Esophagus muscularis mucosa (tissue), 4 donors: ENCODE results near the gene PAWR. TPM values are rescaled to one million over a fixed set of nuclear protein-coding genes. Genes with fewer than 3 reads are reported as not detected.
"Not testable (repeated sequence)": the region's sequence is repeated elsewhere in the genome, so short reads cannot be mapped to it uniquely, and the experiment has no call there.

Experiments
- DNase-seq: peaks from one replicate; pipeline ENCODE4 v3.0.0-alpha.2; 2017; ENCODE audit errors: extremely low spot score
- H3K27ac ChIP-seq, 4 donors: fragments of 200-600 bp; sonication (generic); replicated peaks in 1 of 4; 1 replicate in 3 of 4; 2 replicates in 1 of 4; pipeline ENCODE4 v1.5.1; 2016 to 2019; ENCODE audit warnings: mild to moderate bottlenecking in 1 of 4
- H3K27me3 ChIP-seq, 4 donors: fragments of 200-600 bp; sonication (generic); one replicate each; pipeline versions ENCODE4 v1.5.1 to v1.6.0; 2016 to 2019
- H3K36me3 ChIP-seq, 4 donors: fragments of 200-600 bp; sonication (generic); one replicate each; pipeline ENCODE4 v1.5.1; 2016 to 2019
- H3K4me1 ChIP-seq, 4 donors: fragments of 200-600 bp; sonication (generic); one replicate each; pipeline ENCODE4 v1.5.1; 2016 to 2019
- H3K4me3 ChIP-seq, 4 donors: fragments of 200-600 bp; sonication (generic); 1 replicate in 2 of 4; 2 replicates in 2 of 4; pipeline ENCODE4 v1.5.1; 2016 to 2019; ENCODE audit warnings: mild to moderate bottlenecking in 4 of 4, moderate library complexity in 1 of 4
- H3K9me3 ChIP-seq, 4 donors: fragments of 200-600 bp; sonication (generic); 1 replicate in 3 of 4; 2 replicates in 1 of 4; pipeline ENCODE4 v1.5.1; 2016 to 2019
- CTCF ChIP-seq, 3 experiments: fragments of 200-600 bp in 2 of 3; fragments of 450-650 bp in 1 of 3; sonication (generic) in 2 of 3; IDR thresholded peaks; one replicate each; pipeline ENCODE4 v1.5.1; 2017 to 2019; ENCODE audit warnings: antibody characterized with exemption in 3 of 3, mild to moderate bottlenecking in 2 of 3, moderate library complexity in 1 of 3
- EP300 ChIP-seq: sonication (generic); formaldehyde crosslinking; IDR thresholded peaks from one replicate; pipeline ENCODE4 v1.6.1; 2017; ENCODE audit warnings: antibody characterized with exemption
- POLR2A ChIP-seq: fragments of 450-650 bp; IDR thresholded peaks from one replicate; pipeline ENCODE4 v1.6.1; 2017; ENCODE audit warnings: antibody characterized with exemption, moderate library complexity, mild to moderate bottlenecking, low read depth
- POLR2AphosphoS5 ChIP-seq, 2 donors: sonication (generic); formaldehyde crosslinking; IDR thresholded peaks; one replicate each; pipeline ENCODE4 v1.6.1; 2017; ENCODE audit warnings: antibody characterized with exemption in 2 of 2
- whole genome bisulfite sequencing: methylation state at CpG from one replicate; pipeline ENCODE4 v1.1.5; 2018; 5-methylcytosine and 5-hydroxymethylcytosine counted together
- intact Hi-C: fragments of 100-400 bp; cut with DNase I; formaldehyde crosslinking; loops from one replicate; pipeline ENCODE4 v1.15.1; 2023
- total RNA-seq, 4 donors: library from RNA; depleted of rRNA; stranded (reverse); fragments of >200 nt; gene quantifications; one replicate each; pipeline versions ENCODE4 v1.1.0 to v1.2.1, GENCODE V29; 2016

The PAWR gene
- total RNA-seq, 4 donors from 2014 or later = 63.1 to 127 (median 97.9) TPM

GRCh38 chr12:79573820-79574219, 116.9 kb downstream of the PAWR start:
- no peak overlapping the region for H3K4me3 ChIP-seq
- intact Hi-C loops = loop anchor here (10.0 kb wide), 1 partner anchor 51 kb away; no protein-coding TSS in a partner anchor
- H3K9me3 ChIP-seq = peaks cover 0 to 22% (median 12%) of the 10 kb centered on the region in 4 donors
- TF ChIP-seq EP300 (no peak), POLR2AphosphoS5 (IDR thresholded peaks at IDR 0.05) (no peak), POLR2A (no peak), CTCF (IDR thresholded peaks at IDR 0.05) (no peak)
- H3K36me3 ChIP-seq = peaks cover 9 to 43% (median 17%) of the 10 kb centered on the region in 4 donors
- 100% methylated on average over 9 of the region's 22 CpGs for WGBS
- H3K27me3 ChIP-seq = no peaks in the 10 kb centered on the region
- no peak for DNase-seq
- H3K27ac ChIP-seq = no peak overlapping the region
- no peaks in the 10 kb centered on the region for H3K4me1 ChIP-seq

GRCh38 chr12:79569679-79570078, 121.1 kb downstream of the PAWR start:
- no peaks in the 10 kb centered on the region for H3K27me3 ChIP-seq
- peaks cover 0 to 22% (median 12%) of the 10 kb centered on the region in 4 donors for H3K9me3 ChIP-seq
- intact Hi-C loops = loop anchor here (10.0 kb wide), 1 partner anchor 55 kb away; no protein-coding TSS in a partner anchor
- H3K4me3 ChIP-seq = no peak overlapping the region
- no peaks in the 10 kb centered on the region for H3K4me1 ChIP-seq
- DNase-seq = no peak
- WGBS = 94% methylated on average over 2 of the region's 3 CpGs
- H3K36me3 ChIP-seq = peaks cover 8 to 53% (median 21%) of the 10 kb centered on the region in 4 donors
- TF ChIP-seq POLR2A = no peak
- no peak for TF ChIP-seq EP300
- no peak for TF ChIP-seq CTCF (IDR thresholded peaks at IDR 0.05)
- TF ChIP-seq POLR2AphosphoS5 (IDR thresholded peaks at IDR 0.05) = no peak
- no peak overlapping the region for H3K27ac ChIP-seq

DNA sequence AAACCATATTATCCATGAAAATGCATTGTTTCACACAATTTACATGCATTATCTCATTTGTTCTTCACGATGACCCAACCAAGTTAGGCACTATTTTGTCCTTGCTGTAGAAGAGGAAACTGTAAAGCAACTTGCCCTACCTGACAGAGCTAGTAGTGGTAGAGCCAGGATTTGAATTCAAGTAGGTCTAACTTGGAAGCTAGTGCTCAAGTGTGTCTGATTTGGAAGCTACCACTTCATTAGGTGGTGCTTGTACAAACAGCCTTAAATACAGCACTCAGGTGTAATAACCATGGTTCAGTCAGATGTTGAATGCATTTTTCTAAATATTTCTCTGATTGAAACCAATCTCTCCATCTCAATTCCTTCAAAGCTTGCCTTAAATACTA, 123.6 kb downstream of the PAWR start:
- 84% methylated on average over 1 of the region's 1 CpG for WGBS
- H3K27ac ChIP-seq = no peak overlapping the region
- H3K4me1 ChIP-seq = no peaks in the 10 kb centered on the region
- TF ChIP-seq POLR2A = no peak
- no peak for TF ChIP-seq EP300
- TF ChIP-seq POLR2AphosphoS5 (IDR thresholded peaks at IDR 0.05) = no peak
- no peak for TF ChIP-seq CTCF (IDR thresholded peaks at IDR 0.05)
- no peak for DNase-seq
- H3K27me3 ChIP-seq = no peaks in the 10 kb centered on the region
- intact Hi-C loops = no loop called here
- H3K9me3 ChIP-seq = peaks cover 0 to 8% (median 5%) of the 10 kb centered on the region in 4 donors
- no peak overlapping the region for H3K4me3 ChIP-seq
- H3K36me3 ChIP-seq = peaks cover 0 to 41% (median 13%) of the 10 kb centered on the region in 4 donors

DNA sequence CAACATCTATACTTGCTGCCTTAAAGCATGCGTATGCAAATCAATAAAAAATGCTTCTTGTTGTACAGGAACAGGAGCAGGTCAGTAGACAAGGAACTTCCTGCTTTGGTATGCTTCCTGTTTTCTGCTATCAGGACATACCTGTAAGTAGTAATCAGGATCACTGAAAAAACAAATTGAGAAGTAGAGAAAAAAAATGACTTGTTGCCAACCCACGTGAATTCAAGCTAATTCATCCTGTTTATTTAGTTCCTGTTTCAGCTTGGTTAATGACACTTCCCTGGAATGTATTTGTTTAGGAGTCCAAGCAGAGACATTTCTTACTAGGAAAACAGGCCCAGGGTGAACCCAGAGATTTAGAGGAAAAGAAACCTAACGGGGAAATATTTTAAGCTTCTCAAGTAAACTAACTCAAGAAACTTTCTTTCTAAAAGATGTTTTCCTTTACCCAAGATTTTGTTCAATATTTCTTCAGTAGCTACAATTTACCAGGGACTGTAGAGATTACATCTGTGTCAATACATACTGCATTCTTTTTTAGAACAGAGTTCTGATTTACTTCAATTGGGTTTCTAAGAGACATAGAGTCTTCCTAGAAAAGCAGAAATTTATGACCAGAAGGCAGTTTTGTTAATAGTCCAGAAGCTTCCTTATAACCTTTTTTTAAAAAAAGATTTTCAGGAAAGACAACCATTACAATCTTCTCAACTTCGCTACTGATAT, 124.2 kb downstream of the PAWR start:
- 76% methylated on average over 4 of the region's 4 CpGs for whole genome bisulfite sequencing
- intact Hi-C loops = no loop called here
- no peak overlapping the region for H3K27ac ChIP-seq

GRCh38 chr12:79564727-79565350, 125.9 kb downstream of the PAWR start:
- H3K27me3 ChIP-seq, intact Hi-C loops, H3K4me3 ChIP-seq, DNase-seq, H3K4me1 ChIP-seq, H3K27ac ChIP-seq: not testable (repeated sequence)
- WGBS = 95% methylated on average over 8 of the region's 29 CpGs
- Histone ChIP-seq H3K9me3 (peaks cover 0 to 12% (median 4%) of the 10 kb centered on the region in 4 donors), H3K36me3 (peaks cover 0 to 37% (median 12%) of the 10 kb centered on the region in 4 donors)

More for the DNA sequence above, 124.2 kb downstream of the PAWR start:
- Histone ChIP-seq H3K9me3 (peaks cover 0 to 14% (median 2%) of the 10 kb centered on the region in 4 donors), H3K27me3 (no peaks in the 10 kb centered on the region), H3K36me3 (peaks cover 0 to 43% (median 16%) of the 10 kb centered on the region in 4 donors), H3K4me3 (no peak overlapping the region), H3K4me1 (no peaks in the 10 kb centered on the region)
- TF ChIP-seq POLR2AphosphoS5 (IDR thresholded peaks at IDR 0.05) (no peak), POLR2A (no peak), EP300 (no peak), CTCF (IDR thresholded peaks at IDR 0.05) (no peak)
- DNase-seq = no peak
